Measurements from ENCODE around the gene DPP6.

- no peak for TF ChIP-seq CTCF (optimal IDR thresholded peaks at IDR 0.05 in 1 of 3, IDR thresholded peaks at IDR 0.05 in 1 of 3, conservative IDR thresholded peaks at IDR 0.05 in 1 of 3; ENCODE audit: extremely low read depth in 1 of 3, insufficient read depth in 2 of 3, low read length in 3 of 3)
- TF ChIP-seq EZH2 (IDR thresholded peaks at IDR 0.05; ENCODE audit: low read length): no peak
Observed at GRCh38 chr7:154512121-154512833, 460.1 kb downstream of the DPP6 start.

Data from keratinocyte (primary cell).